Suppressor macrophage treated with lipopolysaccharide for 1 hour (primary cell): ENCODE measurements around the gene RAX.

Source experiments
- DNase-seq, 3 donors: peaks; one replicate each; pipeline ENCODE4 v3.0.0-alpha.2; 2020 to 2022

RAX gene

DNA sequence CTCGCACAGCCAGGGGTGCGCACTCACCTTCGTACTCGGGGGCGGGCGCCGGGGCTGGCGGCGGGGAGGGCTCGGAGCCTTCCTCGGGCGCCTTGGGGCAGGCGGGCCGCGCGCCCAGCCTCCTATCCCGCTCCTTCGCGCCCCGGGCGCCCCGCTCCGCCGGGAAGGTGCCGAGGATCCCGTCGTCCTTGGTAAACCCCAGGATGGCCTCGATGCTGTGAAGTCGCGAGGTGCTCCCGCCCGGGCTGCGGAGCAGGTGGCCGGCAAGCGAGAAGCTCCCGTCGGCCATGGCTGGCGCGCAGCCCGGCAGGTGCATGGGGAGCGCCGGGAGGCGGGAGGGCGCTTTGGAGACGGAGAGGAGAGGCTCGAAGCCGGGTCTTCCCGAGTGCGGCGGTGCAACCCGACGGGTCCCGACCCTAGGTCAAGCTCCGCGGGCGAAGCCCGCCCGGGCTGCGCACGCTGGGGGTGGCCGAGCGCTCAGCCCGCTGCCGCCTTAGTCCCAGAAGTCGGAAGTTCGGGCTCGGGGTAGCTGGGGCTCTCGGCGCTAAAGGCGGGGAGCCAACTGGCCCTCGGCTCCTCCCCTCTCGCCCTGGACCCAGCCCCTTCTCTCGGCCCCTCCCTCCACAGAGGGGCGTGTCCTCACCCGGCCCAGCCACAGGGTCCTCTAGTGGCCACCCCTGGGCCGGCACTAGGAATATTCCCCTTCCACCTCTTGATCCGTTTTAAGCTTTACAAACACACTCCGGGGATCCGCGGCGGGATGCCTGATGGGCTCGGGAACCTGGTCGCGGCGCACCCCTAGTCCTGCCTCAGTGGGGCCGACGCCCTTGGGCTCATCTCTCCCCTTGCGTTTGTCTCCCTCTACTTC is at the start of gene RAX:
RAX (minus strand) TSS at position 564 of the 868 bp plus-strand sequence; CDS start at position 316, 248 bp downstream.
- DNase-seq: peak; percentile 46 to 68 (median 57)

DNA sequence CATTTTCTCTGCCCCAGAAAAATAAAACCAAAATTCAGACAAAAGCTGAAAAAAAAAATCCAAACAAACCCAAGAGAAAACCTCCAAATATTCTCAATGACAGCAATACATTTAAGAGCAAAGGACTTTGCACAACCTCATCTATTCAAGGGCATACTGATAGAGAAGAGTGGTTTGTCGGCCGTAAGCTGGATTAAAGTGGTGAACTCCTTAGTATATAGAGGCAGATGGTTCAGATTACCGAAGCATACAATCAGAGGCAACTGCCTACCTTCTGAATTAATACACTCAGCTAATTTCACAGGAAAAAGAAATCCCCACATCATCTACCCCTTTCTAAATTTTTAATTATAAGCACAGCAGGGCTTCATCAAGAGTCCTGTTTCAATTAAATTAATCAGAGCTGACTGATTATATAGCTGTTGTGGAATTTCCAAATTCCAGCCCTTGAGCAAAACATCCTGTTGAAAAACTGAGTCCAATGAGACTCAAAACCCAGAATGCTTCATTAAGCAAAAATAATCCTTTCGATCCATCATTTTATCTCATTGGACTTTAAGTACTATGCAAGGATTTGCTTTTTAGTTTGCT is 45.3 kb upstream of the RAX start, which contains the start of gene CPLX4:
CPLX4 (minus strand) TSS at position 190 of the 591 bp plus-strand sequence; CDS start at position 3, 187 bp downstream.
- DNase-seq: no peak

DNA sequence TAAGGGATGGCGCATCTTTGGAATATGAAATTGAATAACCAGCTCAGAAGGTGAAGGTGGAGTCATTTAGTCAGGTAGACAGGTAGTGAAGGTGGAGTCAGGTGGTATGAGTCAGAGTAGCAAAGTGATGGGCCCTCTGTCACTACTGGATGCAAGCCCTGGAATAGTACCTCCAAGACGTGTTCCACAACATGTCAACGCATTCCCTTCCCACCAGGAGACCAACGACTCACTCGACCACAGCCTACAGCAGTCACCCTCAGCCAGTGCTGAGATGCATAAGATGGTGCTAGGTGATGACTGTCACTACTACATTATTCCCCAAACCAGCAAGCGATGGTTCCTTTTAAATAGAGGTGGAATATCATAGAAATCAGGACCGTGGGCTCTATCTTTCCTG is 38.4 kb upstream of the RAX start:
- DNase-seq: no peak

DNA sequence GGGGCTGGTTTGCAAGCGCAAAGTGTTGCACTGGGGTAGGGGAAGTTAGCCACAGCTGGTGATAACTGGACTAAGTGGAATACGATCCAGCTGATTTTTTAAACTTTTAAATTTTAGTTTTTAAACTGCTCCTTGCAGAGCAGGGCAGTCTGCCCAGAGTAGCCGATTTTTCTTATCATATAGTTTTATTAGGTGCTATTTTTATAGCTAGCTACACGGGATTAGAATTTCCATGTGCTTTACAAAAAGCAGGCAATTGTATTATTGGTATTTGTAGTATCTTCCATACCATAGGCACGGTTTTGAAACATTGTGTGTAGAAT is 35.6 kb upstream of the RAX start:
- no peak for DNase-seq

DNA sequence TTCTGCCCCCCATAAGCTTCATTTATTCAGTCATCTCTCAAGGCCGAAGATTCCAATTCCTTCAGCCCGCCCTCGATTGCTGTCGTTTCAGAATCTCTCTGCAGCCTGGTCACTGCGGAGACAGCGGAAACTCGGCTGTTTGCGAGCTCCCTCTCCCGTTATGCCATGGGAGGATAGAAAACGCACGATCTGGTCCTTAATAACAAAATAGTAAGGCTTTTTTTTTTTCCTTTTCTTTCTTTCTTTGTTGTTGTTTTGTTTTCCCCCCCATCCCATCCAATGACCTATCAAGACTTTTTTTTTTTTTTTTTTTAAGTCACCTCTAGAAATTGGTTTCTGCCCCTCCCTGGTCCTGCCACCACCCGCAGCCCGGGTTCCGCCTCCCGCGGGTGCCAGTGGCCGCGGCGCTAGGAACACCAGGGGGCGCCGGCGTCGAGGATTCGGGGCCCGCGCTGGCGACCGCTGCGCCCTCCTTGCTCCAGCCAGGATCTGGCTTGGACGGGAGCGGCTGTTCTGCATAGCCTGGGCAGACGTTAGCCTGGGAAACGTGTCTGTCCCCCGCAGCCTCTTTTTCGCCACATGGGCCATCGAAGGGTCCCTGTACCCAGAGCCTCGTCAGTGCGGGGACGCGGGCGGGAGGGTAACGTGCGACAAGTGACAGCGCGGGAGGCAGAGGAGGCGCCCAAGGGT is 35.1 kb upstream of the RAX start:
- DNase-seq: peak; percentile 71 to 93 (median 84)

DNA sequence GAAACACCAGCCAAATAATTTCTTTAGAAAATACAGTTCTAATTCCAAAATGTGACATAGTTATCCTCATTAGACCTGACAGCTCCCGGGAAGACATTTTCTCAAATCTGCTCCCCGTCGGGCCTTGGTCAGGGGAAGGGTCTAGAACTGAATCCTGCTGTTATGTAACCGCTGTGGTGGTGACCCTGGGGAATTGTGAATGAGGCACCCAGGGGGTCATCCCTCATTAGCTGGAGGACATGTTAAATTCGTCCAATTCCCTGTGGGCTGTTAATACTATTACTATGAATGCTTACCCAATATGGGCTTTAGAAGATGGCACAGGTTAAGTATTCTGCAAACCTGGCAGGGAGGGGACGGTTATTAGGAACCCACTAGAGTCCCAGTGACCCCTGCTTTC is 33.4 kb upstream of the RAX start:
- no peak for DNase-seq

DNA sequence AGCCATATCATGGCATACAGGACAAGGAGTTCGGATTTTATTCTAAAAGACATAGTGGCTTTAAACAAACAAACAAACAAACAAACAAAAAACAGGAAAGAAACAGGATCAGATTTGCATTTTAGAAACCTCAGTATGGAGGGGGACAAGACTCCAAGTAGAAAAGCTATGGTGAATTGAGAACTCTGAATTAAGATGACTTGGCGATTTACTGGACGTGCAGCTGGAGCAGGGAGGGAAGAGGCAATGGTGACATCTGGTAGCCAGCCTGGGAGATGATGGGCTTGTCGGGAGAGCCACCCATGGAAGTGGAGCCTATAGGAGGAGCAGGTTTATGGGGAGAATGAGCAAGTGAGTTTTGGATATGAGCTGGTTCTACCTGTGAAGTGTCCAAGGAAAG is 32.0 kb upstream of the RAX start:
- no peak for DNase-seq

DNA sequence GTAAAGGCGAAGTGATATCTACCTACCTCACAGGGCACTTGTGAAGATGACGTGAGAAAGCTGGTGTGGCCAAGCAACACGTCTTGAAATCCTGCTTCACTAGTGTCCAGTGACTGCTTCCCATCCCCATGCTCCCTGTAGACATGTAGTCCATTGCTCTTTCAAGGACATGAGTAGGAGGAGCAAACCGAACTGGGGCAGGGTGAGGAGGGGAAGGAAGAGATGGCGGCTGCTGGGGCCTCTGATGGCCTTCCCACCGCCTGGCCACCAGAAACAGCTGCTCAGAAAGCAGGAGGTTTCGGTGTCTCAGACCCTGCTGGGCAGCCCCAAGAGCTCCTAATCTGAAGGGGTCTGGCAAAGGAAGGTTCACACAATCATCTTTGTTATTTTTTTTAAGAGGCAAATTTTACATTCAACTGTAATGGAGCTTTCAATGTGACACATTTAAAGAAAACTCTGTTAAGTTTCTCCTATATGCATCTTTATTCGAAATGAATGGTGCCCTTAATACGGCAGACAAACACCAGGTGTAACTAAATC is 30.5 kb upstream of the RAX start:
- no peak for DNase-seq

DNA sequence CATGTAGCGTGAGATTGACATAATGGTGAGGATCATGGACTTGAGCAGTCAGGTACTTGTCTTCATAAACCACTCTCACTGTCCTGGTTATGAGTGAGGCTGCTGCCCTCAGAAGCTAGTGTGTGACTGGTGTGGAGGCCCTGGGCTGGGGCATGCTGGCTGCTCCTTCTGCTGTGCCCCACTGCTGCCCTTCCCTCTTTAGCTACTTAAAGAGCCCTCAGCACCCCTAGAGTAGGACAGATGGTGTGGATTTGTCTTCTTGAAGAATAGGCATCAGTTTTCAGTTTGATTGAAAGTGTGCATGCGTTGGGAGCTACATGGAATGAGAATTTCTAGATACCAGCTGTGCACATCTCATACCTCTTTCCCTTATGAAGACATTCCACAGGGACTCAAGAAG is 29.8 kb upstream of the RAX start:
- DNase-seq: no peak

DNA sequence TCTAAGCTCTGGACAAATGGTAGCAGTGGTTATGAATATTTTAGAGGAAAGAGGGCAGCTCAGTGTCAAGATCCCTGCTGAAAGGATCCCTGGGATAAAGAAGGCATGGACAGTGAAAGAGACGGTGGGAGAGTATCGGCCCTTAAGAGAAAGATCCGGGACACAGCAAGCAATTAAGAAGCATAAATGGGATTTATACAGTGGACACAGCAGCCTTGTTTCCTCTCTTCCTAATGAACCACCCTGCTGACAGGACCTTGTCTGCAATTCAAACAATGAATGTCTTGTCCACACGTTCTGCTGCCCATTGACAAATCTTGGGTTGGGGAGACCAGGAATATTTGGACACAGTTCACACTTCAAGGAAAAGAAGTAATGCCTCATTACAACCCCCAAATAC is 28.7 kb upstream of the RAX start:
- DNase-seq: no peak

DNA sequence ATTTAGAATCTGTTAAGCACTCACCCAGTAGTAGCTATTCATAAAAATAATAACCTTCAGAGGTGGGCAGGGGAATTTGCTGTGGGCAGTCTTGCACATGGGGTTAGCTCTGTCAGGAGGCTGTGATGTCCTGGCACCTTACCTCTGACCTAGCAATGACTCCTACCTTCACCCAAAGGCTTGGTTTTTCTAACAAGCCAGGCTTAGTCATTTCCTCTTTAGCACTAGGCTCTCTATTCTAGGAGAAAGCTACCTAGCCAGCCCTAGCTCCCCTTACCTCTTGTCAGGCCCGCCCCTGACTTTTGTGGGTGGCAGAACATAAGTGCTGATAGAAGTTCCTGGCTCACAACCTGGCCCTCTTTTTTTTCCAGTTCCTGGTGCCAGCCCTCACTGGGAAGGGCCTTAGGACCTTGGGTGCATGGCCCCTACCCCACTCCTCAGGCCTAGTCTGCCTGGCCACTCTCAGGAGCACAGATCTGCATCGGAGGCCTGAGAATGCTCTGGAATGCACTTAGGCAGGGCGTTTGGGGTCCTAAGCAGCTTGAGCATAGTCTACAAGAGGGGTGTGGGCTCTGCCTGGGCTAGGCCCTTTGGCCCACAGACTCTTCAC is 27.5 kb upstream of the RAX start:
- DNase-seq: no peak

DNA sequence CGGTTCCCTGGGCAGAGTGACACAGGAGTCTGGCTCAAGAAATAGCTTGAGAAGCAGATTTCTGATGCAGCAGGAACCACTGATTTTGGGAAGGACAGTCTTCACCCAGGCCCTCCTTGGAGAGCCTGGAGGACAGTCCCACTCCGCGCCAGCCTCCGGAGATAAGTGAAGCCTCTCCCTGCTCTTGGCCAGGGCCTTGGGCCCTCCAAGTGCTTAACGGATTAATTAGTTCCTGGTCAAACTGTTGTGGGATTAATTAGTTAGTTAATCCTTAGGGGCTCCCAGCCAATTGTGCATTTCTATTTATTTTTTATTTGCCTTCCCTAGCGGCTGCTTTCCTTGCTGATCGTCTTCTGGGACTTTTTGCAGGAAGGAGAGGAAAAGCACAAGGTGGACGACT is 25.6 kb upstream of the RAX start:
- no peak for DNase-seq

DNA sequence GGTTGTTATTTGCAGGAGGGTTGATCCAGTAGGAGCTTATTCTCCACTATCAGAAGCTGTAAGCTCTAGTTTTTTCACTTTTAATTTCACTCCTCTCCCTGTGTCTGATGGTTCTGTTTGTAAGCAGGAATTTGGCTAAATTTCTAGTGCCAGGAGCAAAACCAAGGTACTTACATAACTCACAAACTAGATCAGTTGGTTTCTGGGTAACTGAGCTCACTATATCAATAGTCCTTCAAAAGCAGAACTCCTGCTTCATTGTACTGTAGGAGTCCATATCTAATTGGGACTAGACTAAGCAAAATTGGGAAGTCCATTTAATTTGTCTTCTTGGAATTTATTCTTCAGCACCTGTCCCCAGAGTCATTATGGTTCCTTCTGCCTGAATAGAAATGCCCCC is 20.1 kb upstream of the RAX start:
- no peak for DNase-seq

DNA sequence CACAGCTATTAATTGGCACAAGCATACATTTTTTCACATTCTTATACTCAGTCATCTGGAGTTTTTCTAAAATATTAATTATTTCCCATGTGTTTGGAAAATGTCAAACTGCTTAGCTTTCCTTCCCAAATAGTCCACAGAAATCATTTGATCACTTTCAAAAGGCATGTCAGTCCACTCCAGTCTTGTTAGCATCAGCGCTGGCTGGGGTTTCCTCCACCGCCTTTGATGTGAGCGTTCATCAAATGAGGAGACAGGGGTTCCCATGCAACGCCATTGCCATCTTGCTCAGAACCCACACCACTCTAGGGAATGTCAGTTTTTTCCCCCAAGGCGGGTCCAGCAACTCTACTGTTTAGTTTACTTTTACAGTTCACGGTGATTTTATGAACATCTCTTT is 13.1 kb upstream of the RAX start:
- no peak for DNase-seq

DNA sequence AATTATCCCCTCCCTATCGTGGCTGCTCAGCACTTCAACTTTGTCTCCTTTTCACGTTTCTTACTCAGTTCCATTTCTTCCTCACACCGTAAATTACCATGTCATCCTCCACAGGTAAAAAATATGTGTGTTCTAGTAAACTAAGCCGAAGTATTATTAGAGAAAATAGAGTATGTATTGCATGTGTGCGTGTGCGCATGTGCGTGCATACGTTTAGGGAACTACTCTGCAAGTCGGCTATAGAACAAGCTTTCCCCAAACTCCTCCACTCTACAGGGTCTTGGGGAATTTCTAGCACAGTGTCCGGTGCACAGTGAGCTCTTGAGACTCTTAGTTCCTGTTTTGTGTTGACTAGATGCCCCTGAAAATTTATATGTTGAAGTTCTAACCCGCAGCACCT is 9.1 kb upstream of the RAX start:
- DNase-seq: no peak

DNA sequence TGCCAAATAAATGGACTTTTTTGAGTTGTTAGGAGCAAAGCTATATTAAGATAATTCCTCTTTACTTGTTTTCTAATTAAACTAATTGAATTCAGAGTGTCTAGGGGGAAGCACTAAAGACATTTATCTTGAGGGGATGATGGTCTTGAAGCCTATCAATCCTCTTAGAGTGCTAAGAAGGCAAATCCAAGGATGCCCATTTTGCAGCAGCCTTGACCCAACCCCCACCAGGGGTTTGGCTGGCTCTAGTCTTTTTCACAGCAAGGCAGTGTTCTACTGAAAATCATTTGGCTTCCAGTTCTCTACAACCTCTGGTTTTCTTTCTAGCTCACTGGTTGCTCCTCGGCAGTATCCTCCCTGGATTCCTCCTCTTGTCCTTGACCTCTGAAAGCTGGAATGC is 6.5 kb upstream of the RAX start:
- DNase-seq: no peak

DNA sequence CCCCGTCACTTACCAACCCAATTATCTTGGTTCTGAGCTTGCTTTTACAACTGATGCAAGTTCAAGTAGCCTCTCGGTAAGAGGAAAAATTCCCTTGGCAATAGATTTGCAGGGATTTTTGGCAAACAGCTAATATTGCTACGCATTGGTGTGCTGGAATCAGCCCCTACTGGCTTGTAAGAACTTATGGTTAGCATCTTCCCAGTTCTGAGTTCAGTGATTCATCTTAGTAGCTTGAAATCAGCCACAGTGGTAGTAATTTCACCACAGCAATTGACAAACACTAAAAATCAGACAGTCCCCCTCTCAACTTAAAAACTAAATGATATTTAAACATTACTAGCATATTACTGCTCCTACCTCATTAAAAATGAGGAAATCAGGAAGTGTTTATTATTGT is 5.9 kb upstream of the RAX start:
- DNase-seq: no peak

DNA sequence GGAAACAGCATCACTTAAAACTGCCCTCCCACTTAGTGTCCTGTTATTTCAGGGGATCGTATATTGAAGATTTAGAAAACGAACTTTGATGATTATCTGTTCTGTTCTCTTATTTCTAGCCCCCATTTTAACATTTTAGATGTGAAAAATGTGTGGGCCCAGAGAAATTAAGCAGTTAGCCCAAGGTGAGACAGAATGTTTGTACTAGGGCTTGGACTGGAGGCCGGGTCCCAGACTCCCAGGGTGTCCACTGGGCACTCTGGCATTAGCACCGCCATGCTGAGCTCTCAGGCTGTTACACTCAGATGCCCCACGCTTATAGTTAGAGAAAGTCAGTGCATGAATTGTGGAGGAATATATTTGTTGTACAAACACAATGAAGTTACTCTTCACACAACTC is 5.5 kb upstream of the RAX start:
- DNase-seq: peak in 1 of 3 donors; percentile 15

DNA sequence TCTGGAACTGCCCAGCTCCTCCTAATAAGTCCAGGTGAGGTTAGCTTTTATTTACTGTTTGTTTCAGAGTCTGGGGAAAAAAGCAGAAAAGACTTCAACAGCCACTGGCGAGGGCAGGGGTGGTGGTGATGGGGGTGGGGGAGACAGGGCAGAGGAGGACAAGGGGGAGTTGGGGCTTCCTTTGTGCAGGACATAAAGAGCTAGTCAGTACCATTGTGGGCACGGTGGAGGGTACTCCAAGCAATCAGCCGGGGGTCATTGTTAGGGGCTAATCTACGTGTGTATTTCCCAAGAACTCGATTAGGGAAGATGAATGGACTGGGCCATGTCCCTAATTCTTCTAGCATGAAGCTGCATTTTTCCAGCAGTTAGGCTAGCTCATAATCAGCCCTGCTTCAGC is 2.8 kb upstream of the RAX start:
- DNase-seq: peak in 1 of 3 donors; percentile 5

DNA sequence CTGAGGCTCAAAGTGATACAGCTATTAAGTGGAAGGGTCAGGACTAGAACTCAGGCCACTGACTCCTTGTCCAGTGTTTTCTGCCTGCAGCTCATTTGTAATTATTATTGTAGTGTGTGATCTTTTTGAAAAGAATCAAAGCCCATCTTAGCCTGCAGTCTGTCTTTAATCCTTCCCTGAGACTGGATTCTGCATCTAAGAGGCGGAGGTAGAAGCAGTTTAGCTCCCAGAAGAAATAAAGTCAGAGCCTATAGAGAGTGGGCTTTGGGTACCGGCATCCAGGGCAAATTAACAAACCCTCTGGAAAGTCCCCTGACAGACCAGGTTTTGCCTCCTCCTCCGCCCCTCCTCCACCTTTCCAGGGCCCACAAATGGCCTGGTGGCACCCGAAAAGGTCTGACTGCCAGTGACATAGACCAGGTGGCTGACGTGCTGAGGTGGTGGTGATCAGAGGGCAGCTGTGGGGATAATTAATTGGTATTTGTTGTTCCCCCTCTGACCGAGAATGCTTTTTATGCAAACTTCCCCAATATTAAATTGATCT is 2.2 kb upstream of the RAX start:
- no peak for DNase-seq

DNA sequence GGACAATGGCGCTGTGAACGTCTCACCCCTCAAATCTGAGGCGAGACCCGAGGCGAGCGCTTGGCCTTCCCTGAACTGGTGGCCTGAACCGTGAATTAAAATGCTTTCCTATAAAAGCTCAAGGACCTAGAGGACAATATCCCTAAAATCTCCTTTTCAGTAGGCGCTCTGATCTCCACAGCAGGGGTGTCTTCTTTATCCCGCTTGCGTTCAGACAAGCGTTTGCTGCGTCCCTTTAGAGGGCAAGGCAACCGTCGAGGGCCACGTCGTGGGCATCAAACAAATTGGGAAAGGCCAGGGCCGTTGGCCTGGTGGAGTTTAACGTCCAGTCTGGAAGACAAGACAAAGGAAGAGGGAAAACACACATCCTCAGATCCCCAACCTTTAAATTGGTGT is 1.3 kb upstream of the RAX start:
- peak in 1 of 3 donors; percentile 14 for DNase-seq

DNA sequence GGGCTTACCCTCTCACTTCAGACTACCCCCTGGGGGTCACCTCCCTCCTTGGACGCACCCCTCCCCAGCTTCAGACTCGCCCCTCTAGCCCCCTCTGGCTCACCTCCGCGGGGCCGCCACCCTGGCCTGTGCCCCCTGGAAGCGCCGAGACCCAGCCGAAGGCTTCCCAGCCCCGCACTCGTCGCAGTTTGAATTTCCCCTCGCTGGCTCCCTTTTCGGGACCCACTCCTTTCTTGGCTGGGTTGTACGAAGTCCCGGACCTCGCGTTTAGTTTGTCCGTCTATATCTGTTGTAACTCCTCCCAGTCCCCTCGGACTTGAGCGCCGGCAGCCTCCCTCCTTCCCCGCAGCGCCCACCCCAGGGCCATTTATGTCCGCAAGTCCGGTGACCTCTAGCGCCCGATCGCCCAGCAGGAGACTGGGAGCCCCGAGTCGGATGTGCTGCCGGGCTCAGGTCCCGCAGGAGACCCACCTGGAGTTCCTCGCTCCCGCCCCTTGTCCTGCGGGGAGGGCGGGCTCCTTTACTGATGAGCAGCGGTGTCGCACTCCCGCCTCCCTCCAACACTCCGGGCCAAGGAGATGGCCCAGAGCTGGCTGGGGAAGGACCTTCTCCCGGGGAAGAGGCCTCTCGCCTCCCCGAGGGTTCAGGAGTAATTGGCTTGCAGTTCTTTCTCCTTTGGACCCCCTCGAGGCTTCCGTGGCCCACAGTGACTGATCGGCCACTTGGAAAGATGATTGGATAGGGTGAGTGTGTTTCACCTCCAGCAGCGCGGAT is 692 bp upstream of the RAX start:
- DNase-seq: no peak
